HepG2 (cell line): ENCODE results near the gene NPSR1. TPM values are rescaled to one million over a fixed set of nuclear protein-coding genes. Genes with fewer than 3 reads are reported as not detected.

Experiments
- CAMTA2 ChIP-seq: sonication (generic); formaldehyde crosslinking; IDR thresholded peaks from 2 replicates; pipeline ENCODE4 v1.4.0; 2020; ENCODE audit warnings: mild to moderate bottlenecking, missing genetic modification reagents, borderline replicate concordance
- MTERF4 ChIP-seq: sonication (generic); formaldehyde crosslinking; IDR thresholded peaks from 2 replicates; pipeline ENCODE4 v1.8.0; 2023; ENCODE audit warnings: mild to moderate bottlenecking, missing genetic modification reagents
- ZNF446 ChIP-seq: sonication (generic); formaldehyde crosslinking; IDR thresholded peaks from 2 replicates; pipeline ENCODE4 v1.5.0; 2020; ENCODE audit warnings: mild to moderate bottlenecking, missing genetic modification reagents
- polyA plus RNA-seq, 8 experiments: library from polyadenylated mRNA; depleted of rRNA in 3 of 8; stranded (reverse) in 7 of 8; unstranded in 1 of 8; fragments of >200 nt; fragmentation: Illumina TruSeq in 4 of 8; extraction: Trizol in 4 of 8; gene quantifications; 2 replicates each; pipeline versions ENCODE4 v1.2.1 to v1.2.3, GENCODE V29; 2011 to 2016; ENCODE audit warnings: low read depth in 4 of 8, missing spikeins in 1 of 8, mixed read lengths in 1 of 8; ENCODE audit not compliant: insufficient read depth in 1 of 8
- total RNA-seq, 5 experiments: library from RNA; depleted of rRNA; stranded (reverse); fragments of >200 nt; fragmentation: Illumina TruSeq; extraction: Trizol; gene quantifications; 2 replicates each; pipeline ENCODE4 v1.2.3, GENCODE V29; 2016; ENCODE audit warnings: low read depth in 1 of 5
- TF ChIP-seq, protein P1 (sequence below): sonication (generic); formaldehyde crosslinking; IDR thresholded peaks from 2 replicates; pipeline ENCODE4 v1.5.0; 2020; ENCODE audit warnings: missing genetic modification reagents
- TF ChIP-seq, protein P2 (sequence below): sonication (generic); formaldehyde crosslinking; IDR thresholded peaks from 2 replicates; pipeline ENCODE4 v1.5.0; 2020; ENCODE audit warnings: missing genetic modification reagents
- TF ChIP-seq, protein P3 (sequence below): sonication (generic); formaldehyde crosslinking; IDR thresholded peaks from 2 replicates; pipeline ENCODE4 v1.9.0; 2022; ENCODE audit warnings: missing genetic modification reagents, mild to moderate bottlenecking, borderline replicate concordance

NPSR1 gene
- total and polyA plus RNA-seq, 2 of the 13 experiments (the other 11 are each of a cell fraction or from before 2014, with no cell fraction given), result not detected

DNA sequence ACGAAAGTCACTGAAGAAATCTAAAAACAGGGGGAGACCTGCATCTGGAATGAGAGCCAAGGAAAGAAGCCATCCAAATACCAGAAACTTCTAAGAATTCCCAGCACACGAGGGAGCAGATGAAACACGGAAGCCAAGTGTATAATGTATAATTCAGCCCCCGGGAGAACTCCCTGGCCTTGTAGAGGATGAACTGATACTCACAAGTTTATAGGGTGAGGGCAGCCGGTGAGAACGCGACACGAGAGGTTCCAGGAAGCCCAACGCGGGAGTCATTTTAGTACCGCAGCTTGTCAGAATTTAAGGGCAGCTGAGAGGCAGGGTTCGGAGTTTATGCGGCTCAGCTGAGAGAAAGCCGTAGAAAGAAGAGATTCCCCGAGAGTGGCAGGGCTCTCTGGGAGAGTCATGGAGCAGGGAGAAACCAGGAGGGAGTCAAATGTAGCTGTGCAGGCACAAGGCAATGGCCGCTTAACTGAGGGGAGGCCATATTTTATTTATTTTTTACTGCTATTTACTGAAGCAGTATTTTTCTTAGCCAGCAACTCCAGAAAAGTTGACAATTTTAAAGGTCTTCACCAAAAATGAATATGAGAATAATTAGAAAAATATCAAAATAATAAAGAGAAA, 164.0 kb downstream of the NPSR1 start (continued):
- TF ChIP-seq, protein P1, sequence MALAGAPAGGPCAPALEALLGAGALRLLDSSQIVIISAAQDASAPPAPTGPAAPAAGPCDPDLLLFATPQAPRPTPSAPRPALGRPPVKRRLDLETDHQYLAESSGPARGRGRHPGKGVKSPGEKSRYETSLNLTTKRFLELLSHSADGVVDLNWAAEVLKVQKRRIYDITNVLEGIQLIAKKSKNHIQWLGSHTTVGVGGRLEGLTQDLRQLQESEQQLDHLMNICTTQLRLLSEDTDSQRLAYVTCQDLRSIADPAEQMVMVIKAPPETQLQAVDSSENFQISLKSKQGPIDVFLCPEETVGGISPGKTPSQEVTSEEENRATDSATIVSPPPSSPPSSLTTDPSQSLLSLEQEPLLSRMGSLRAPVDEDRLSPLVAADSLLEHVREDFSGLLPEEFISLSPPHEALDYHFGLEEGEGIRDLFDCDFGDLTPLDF (CRISPR knock-in tag), result no peak
- TF ChIP-seq MTERF4, result no peak
- TF ChIP-seq CAMTA2 (CRISPR knock-in tag), result no peak
- TF ChIP-seq ZNF446, result no peak
- TF ChIP-seq, protein P2, sequence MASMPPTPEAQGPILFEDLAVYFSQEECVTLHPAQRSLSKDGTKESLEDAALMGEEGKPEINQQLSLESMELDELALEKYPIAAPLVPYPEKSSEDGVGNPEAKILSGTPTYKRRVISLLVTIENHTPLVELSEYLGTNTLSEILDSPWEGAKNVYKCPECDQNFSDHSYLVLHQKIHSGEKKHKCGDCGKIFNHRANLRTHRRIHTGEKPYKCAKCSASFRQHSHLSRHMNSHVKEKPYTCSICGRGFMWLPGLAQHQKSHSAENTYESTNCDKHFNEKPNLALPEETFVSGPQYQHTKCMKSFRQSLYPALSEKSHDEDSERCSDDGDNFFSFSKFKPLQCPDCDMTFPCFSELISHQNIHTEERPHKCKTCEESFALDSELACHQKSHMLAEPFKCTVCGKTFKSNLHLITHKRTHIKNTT (CRISPR knock-in tag), result no peak
- TF ChIP-seq, protein P3, sequence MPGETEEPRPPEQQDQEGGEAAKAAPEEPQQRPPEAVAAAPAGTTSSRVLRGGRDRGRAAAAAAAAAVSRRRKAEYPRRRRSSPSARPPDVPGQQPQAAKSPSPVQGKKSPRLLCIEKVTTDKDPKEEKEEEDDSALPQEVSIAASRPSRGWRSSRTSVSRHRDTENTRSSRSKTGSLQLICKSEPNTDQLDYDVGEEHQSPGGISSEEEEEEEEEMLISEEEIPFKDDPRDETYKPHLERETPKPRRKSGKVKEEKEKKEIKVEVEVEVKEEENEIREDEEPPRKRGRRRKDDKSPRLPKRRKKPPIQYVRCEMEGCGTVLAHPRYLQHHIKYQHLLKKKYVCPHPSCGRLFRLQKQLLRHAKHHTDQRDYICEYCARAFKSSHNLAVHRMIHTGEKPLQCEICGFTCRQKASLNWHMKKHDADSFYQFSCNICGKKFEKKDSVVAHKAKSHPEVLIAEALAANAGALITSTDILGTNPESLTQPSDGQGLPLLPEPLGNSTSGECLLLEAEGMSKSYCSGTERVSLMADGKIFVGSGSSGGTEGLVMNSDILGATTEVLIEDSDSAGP (CRISPR knock-in tag), result no peak
